ENCODE results near the gene C5orf15. TPM values are rescaled to one million over a fixed set of nuclear protein-coding genes. Genes with fewer than 3 reads are reported as not detected.

Gene C5orf15
- total RNA-seq, 2 experiments from 2014 or later = 19.1 to 24.8 TPM

DNA sequence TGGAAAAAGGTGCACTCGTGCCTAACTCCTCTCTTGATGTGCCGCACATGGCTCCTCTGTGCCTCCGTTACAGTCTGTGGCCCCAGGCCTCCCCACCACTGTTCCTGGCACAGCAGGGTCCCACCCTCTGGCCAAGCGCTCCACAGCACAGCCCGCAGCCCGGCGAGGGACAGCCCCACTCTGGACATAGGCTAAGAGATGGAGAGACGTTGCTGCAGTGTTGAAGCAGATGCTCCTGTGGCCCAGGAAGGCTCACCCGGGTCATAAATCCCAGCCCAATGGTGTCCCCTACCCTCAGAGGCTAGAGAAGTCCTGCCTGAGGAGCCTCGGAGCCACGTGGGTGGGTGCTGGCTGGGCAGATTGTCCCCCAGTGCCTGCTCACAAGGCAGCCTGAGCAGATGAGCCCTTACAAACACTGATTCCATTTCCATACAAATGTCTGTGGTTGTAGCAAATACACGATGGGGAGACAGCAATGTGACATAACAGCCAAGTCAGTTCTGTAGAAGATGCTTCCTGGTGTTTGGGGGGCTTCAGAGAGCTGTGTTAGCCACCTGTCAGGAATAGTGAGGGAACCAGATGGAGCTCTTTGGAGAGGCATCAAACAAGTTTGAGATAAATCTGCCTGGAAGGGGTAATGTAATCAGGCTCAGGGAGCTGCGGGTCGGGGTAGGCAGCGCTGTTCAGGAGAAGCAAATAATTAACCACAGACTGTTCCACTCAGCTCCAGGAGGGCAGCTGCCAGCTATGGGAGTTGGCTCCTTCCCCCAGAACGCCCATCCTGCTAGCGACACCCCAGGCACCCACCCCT, 41.7 kb downstream of the C5orf15 start:
- Mint-ChIP-seq H3K27ac (no peak overlapping the region), H3K4me1 (peaks cover 7% of the 10 kb centered on the region), H3K4me3 (no peak overlapping the region), H3K36me3 (no peaks in the 10 kb centered on the region), H3K27me3 (peaks cover 3% of the 10 kb centered on the region), H3K9me3 (no peaks in the 10 kb centered on the region)
- DNase-seq = no peak
- ATAC-seq (ENCODE audit: low read depth) = no peak
- POLR2A ChIA-PET = no interaction called here

DNA sequence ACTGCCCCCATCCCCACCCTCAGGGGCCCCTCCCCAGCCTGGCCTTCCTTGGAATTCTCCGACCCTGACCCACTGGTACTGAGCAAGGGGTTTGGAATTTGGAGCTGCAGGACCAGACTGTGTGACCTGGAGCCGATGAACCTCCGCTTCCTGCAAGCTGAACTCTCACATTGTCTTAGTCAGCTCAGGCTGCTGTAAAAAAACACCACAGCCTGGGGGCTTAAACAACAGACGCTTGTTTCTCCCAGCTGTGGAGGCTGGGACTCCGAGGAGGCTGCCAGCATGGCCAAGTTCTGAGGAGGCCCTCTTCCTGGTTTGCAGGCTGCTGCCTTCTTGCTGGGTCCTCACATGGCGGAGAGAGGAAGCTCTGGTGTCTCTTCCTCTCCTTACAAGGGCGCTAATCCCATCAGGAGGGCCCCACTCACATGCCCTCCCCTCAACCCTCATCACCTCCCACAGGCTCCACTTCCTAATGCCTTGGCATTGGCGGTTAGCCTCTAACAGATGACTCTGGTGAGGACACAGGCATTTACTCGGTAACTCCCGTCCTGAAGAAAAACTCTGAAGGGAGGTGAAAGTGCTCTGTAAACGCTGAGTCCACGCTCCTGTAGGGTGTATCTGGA, 42.4 kb downstream of the C5orf15 start:
- Mint-ChIP-seq H3K36me3 (no peaks in the 10 kb centered on the region), H3K4me1 (peaks cover 5% of the 10 kb centered on the region), H3K9me3 (no peaks in the 10 kb centered on the region), H3K4me3 (no peak overlapping the region), H3K27me3 (peaks cover 4% of the 10 kb centered on the region), H3K27ac (no peak overlapping the region)
- DNase-seq (no peak), ATAC-seq (ENCODE audit: low read depth) (no peak)
- POLR2A ChIA-PET = no interaction called here

DNA sequence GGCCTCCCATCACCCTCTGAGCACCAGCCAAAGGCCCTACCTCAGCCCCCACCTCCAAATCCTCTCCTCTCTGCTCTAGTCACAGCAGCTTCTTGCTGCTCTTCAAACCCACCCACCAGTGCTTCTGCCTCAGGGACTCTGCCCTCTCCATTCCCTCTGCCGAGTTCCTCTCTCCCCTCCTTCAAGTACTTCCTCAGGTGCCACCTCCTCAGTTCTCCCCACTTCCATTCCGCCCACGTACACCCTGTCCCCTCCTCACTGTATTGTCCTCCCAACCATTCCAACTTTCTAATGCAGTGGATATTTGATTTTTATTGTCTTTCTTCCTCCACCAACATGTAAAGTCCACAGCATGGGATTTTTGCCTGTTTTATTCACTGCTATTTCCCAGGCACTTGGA, 43.2 kb downstream of the C5orf15 start:
- Mint-ChIP-seq H3K27ac (no peak overlapping the region), H3K27me3 (peaks cover 6% of the 10 kb centered on the region), H3K9me3 (no peaks in the 10 kb centered on the region), H3K36me3 (no peaks in the 10 kb centered on the region), H3K4me3 (no peak overlapping the region), H3K4me1 (peaks cover 3% of the 10 kb centered on the region)
- ATAC-seq (ENCODE audit: low read depth) (no peak), DNase-seq (no peak)
- POLR2A ChIA-PET = no interaction called here

DNA sequence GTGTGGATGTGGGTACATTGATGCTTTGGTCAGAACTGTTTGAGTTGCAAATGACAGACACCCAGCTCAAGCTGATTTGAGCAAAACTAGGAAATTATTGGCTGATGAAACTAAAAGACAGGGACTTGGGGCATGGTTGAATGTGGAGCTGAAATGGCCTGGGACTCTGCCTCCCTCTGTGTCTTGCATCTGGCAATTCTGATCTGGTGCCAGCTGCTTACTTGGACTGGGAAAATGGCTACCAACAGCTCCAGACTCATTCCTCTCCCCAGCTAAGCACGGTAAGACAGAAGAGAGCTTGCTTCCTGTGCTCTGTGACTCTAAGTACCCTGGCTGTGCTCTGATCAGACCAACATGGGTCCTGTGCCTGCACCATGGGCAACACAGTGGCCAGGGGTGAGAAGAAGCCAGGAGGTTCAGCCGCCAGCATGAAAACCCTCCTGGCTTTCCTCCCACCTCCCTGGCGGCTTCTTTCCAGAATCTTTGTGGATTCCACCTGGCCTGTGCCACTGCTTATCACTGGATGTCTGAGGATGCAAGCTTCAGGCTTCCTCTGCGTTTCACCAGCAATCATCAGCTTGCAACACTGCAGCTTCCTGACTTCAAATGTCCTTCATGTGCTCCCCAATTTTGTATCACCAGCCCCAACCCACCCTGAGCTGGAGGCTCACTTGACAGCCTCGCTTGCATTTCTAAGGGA, 44.1 kb downstream of the C5orf15 start:
- Mint-ChIP-seq H3K27ac (no peak overlapping the region), H3K4me3 (no peak overlapping the region), H3K27me3 (peaks cover 6% of the 10 kb centered on the region), H3K4me1 (no peaks in the 10 kb centered on the region), H3K36me3 (no peaks in the 10 kb centered on the region), H3K9me3 (no peaks in the 10 kb centered on the region)
- ATAC-seq (ENCODE audit: low read depth) (no peak), DNase-seq (no peak)
- POLR2A ChIA-PET = no interaction called here

DNA sequence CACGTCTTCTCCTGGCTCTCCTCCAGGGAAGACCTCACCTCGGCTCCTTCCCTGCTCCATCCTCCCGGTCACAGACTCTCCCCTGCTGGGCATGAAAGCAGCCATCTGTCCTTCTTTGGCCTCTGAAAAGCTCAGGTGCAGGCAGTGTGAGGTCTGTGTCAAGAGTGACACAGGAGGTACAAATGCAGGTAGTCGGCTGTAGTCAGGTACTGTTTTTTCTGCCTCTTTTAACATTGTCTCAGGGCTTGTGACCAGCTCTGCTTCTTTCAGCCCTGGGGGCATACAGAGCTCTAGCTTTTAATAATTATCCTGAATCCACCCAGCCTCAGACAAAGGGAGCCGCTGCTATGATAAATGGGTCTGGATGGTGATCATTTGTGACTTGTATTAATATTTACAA, 46.4 kb downstream of the C5orf15 start:
- H3K4me3 Mint-ChIP-seq = no peak overlapping the region
- POLR2A ChIA-PET = no interaction called here
- no peak overlapping the region for H3K27ac Mint-ChIP-seq
- H3K4me1 Mint-ChIP-seq = no peaks in the 10 kb centered on the region
- no peaks in the 10 kb centered on the region for H3K9me3 Mint-ChIP-seq
- no peak for DNase-seq
- no peak for ATAC-seq (ENCODE audit: low read depth)
- peaks cover 6% of the 10 kb centered on the region for H3K27me3 Mint-ChIP-seq
- no peaks in the 10 kb centered on the region for H3K36me3 Mint-ChIP-seq

DNA sequence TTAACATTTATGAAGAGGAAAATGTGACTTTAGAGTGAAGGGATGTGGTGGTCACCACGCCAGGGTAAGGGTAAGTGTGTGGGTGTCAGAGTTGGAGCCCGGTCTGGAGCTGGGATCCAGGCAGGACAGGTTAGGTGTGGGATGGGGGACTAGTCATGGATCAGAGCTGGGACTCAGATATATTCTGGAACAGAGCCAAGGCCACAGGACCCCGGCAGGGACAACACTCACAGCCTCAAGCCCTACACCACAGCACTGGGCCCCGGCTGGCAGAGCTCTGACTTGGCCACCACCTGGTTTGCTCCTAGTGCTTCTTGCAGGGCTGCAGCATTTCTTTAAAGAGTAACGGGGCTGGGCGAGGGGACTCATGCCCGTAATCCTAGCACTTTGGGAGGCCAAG, 47.4 kb downstream of the C5orf15 start:
- H3K4me3 Mint-ChIP-seq = no peak overlapping the region
- ATAC-seq (ENCODE audit: low read depth) (no peak), DNase-seq (no peak)
- H3K27me3 Mint-ChIP-seq = peaks cover 6% of the 10 kb centered on the region
- no peaks in the 10 kb centered on the region for H3K4me1 Mint-ChIP-seq
- POLR2A ChIA-PET = no interaction called here
- no peaks in the 10 kb centered on the region for H3K9me3 Mint-ChIP-seq
- no peaks in the 10 kb centered on the region for H3K36me3 Mint-ChIP-seq
- no peak overlapping the region for H3K27ac Mint-ChIP-seq

DNA sequence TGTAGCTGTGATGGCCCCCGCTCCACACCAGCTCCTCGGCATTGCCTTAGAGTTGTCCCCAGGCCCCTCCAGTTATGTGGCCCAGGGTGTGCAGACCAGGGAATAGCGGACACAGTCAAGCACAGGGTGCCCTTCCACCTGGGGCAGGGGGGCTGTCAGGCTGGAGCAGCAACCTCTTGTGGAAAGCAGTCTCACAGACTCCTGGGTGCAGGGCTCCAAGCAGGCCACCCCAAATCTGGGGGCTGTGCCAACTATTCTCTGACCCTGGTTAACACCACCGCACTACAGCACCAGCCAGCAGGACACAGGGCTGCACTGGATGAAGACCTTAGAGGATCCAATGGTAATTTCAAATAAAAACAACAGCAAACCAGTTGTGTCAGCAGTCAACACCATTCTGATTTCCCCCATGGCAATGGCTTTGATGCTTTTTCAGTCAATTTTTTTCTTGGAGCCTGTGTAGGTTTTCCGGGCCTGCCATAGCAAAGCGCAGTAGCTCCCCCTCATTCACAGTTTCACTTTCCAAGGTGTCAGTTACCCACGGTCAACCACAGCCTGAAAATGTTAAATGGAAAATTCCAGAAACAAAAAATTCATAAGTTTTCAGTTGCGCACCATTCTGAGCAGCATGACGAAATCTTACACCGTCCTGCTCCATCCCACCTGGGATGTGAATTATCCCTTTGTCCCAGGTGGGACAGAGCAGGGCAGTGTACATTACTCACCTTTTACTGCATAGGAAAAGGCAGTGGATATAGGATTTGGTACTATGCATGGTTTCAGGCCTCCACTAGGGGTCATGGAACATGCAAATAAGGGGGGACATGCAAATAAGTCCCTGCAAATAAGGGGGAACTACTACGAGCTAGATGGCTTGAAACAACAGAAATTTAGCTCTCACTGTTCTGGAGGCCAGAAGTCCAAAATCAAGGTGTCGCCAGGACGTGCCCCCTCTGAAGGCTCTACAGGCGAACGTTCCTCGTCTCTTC, 49.0 kb downstream of the C5orf15 start:
- Mint-ChIP-seq H3K4me3 (no peak overlapping the region), H3K4me1 (no peaks in the 10 kb centered on the region), H3K9me3 (no peaks in the 10 kb centered on the region), H3K27ac (no peak overlapping the region), H3K36me3 (no peaks in the 10 kb centered on the region), H3K27me3 (peaks cover 3% of the 10 kb centered on the region)
- POLR2A ChIA-PET = no interaction called here
- DNase-seq = no peak
- ATAC-seq (ENCODE audit: low read depth) = no peak

DNA sequence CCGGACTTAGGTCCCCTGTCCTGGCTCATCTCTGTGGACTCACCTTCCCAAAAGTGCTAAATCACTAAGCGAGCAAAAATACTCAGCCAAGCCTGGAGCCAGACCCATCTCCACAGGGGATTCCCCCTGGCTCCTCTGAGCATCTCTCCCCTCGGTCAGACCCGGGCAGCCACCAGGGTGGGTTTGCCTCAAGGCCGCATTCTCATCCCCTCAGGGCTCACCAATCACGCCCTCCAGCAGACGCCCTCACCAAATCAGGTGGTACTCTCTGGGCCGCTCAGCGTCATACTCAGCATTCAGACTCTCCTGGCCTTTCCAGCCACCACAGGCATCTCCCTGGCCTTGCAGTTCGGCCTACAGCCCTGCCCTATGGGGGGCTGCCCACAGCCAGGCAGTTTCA, 49.7 kb downstream of the C5orf15 start:
- POLR2A ChIA-PET = no interaction called here
- Mint-ChIP-seq H3K4me1 (no peaks in the 10 kb centered on the region), H3K27me3 (peaks cover 3% of the 10 kb centered on the region), H3K4me3 (no peak overlapping the region), H3K9me3 (no peaks in the 10 kb centered on the region), H3K27ac (no peak overlapping the region), H3K36me3 (no peaks in the 10 kb centered on the region)
- no peak for ATAC-seq (ENCODE audit: low read depth)
- no peak for DNase-seq

DNA sequence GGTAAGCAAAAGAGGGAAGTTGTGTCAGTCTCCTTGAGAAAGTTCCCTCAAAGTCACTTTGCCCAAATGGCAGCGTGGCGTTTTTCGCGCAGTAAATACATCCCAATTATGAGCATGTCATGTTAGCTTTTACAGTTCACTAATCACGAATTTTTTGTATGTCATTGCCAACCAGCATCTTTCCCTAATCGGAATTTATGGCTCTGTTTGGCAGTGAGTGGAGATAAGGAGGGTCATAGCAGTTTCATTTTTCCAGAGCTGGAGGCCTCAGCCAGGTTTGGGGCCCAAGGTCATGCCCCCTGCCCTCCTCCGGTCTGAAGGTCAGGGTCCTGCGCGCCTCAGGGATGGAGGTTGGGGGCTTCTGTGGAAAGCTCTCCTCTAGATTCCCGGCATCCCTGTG, 50.1 kb downstream of the C5orf15 start:
- Mint-ChIP-seq H3K4me1 (no peaks in the 10 kb centered on the region), H3K27ac (no peak overlapping the region), H3K9me3 (no peaks in the 10 kb centered on the region), H3K36me3 (no peaks in the 10 kb centered on the region), H3K4me3 (no peak overlapping the region), H3K27me3 (peaks cover 3% of the 10 kb centered on the region)
- POLR2A ChIA-PET = no interaction called here
- no peak for ATAC-seq (ENCODE audit: low read depth)
- no peak for DNase-seq

DNA sequence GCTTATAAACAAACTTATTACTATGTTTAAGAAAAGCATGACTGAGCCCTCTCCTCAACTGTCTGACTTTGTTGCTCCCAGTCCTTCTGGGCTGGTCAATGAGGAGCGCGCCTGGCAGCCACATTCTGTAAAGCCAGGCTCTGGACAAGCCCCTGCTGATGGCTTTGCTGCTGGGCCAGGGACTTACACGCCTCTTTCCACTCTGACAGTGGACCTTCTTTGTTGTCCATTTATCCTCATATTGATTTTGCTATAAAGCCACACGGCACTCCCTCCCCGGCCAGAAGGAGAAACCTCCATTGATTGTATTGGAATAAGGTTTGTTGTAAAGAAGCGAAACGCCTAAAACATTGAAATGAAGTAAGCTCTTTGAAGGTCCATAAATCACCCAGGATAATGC, 50.6 kb downstream of the C5orf15 start:
- no peak for DNase-seq
- H3K27ac Mint-ChIP-seq = no peak overlapping the region
- H3K4me1 Mint-ChIP-seq = no peaks in the 10 kb centered on the region
- no peak overlapping the region for H3K4me3 Mint-ChIP-seq
- POLR2A ChIA-PET = no interaction called here
- no peaks in the 10 kb centered on the region for H3K36me3 Mint-ChIP-seq
- ATAC-seq (ENCODE audit: low read depth) = no peak
- H3K27me3 Mint-ChIP-seq = peaks cover 3% of the 10 kb centered on the region
- H3K9me3 Mint-ChIP-seq = no peaks in the 10 kb centered on the region

DNA sequence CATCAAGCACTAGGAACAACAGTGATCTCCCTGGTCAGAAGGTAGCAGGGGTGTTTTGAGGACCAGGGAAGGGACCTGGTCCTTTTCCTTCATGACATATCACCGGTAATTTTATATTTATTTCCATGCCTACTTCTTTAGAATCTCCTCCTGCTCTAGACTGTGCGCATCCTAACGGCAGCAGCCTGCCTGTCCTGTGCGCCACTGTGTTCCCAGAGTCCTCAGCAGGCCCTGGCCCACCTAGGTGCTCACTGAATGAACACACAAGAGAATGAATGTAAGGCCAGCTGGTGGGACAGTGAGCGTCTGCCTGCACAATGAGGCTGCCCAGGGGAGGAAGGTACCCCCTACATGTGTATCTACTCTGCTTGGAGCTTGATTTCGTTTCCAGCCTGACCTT, 51.5 kb downstream of the C5orf15 start:
- DNase-seq = no peak
- Mint-ChIP-seq H3K27ac (no peak overlapping the region), H3K4me3 (no peak overlapping the region), H3K27me3 (peaks cover 3% of the 10 kb centered on the region), H3K4me1 (no peaks in the 10 kb centered on the region), H3K36me3 (no peaks in the 10 kb centered on the region), H3K9me3 (no peaks in the 10 kb centered on the region)
- POLR2A ChIA-PET = no interaction called here
- no peak for ATAC-seq (ENCODE audit: low read depth)

DNA sequence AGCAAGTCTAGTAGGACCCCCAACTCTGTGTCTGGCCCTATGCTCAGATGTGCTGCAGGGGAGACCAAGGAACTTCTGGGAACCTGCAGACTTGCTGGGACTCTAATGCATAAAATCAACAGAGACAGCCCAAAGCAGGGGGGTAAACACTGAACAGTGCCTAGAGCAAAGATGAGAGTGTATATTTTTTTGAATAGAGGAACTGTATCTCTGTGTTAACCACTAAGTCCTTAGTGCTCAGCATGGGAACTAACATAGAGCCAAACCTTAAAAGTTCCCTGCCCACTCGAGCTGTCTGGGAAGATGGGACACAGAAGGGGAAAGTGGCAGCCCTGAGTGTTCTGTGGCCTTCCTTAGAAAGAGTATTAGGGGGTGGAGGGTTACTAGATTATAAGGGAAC, 51.9 kb downstream of the C5orf15 start:
- Mint-ChIP-seq H3K27me3 (peaks cover 3% of the 10 kb centered on the region), H3K9me3 (no peaks in the 10 kb centered on the region), H3K4me1 (no peaks in the 10 kb centered on the region), H3K4me3 (no peak overlapping the region), H3K27ac (no peak overlapping the region), H3K36me3 (no peaks in the 10 kb centered on the region)
- ATAC-seq (ENCODE audit: low read depth) (no peak), DNase-seq (no peak)
- POLR2A ChIA-PET = no interaction called here

DNA sequence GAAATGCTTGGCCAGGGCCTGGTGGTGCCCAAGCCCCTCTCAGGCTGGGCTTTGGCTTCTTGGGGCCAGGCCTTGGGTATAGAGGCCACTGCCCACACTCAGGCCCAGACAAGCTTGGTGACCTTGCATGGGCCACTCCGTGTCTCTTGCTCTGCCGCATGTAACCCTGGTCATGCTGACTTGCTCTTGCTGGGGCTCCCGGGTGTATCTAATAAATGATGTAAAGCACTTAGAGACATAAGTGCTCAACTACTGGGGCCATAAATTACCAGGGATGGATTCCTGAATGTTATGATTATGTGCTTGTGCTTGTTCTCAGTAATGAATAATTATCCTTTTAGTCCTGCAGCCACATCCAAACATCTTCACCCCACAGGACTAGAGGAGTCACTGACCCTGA, 54.0 kb downstream of the C5orf15 start:
- POLR2A ChIA-PET = no interaction called here
- no peaks in the 10 kb centered on the region for H3K27me3 Mint-ChIP-seq
- H3K4me3 Mint-ChIP-seq = no peak overlapping the region
- no peak overlapping the region for H3K27ac Mint-ChIP-seq
- no peaks in the 10 kb centered on the region for H3K9me3 Mint-ChIP-seq
- ATAC-seq (ENCODE audit: low read depth) (no peak), DNase-seq (no peak)
- H3K36me3 Mint-ChIP-seq = no peaks in the 10 kb centered on the region
- no peaks in the 10 kb centered on the region for H3K4me1 Mint-ChIP-seq
